HEK293 (cell line): ENCODE data around the gene FARSA.

Experiments used
- KLF10 ChIP-seq: fragments of 450-650 bp; IDR thresholded peaks from 2 replicates; pipeline ENCODE4 v1.5.1; 2018; ENCODE audit warnings: missing biosample characterization, mild to moderate bottlenecking, missing genetic modification characterization
- REST ChIP-seq: fragments of 450-650 bp; formaldehyde crosslinking; IDR thresholded peaks from 2 replicates; pipeline ENCODE4 v1.5.1; 2016; ENCODE audit warnings: missing biosample characterization, missing genetic modification characterization
- TCF7L2 ChIP-seq: IDR thresholded peaks from 2 replicates; pipeline ENCODE4 v1.6.1; 2011; ENCODE audit warnings: low read depth, mild to moderate bottlenecking, inconsistent platforms, low read length, moderate library complexity, borderline replicate concordance
- YY1 ChIP-seq: fragments of 450-650 bp; formaldehyde crosslinking; IDR thresholded peaks from 2 replicates; pipeline ENCODE4 v1.5.1; 2018; ENCODE audit warnings: missing biosample characterization, missing genetic modification characterization
- ZBTB1 ChIP-seq: fragments of 450-650 bp; formaldehyde crosslinking; IDR thresholded peaks from 2 replicates; pipeline ENCODE4 v1.5.1; 2016; ENCODE audit warnings: missing biosample characterization, missing genetic modification characterization
- ZBTB7A ChIP-seq: fragments of 450-650 bp; formaldehyde crosslinking; IDR thresholded peaks from 2 replicates; pipeline ENCODE4 v1.5.1; 2016; ENCODE audit warnings: low read depth, missing biosample characterization, missing genetic modification characterization
- ZNF112 ChIP-seq: fragments of 450-650 bp; formaldehyde crosslinking; IDR thresholded peaks from 2 replicates; pipeline ENCODE4 v1.5.0; 2017; ENCODE audit warnings: missing biosample characterization, missing genetic modification characterization
- ZNF510 ChIP-seq: fragments of 450-650 bp; formaldehyde crosslinking; IDR thresholded peaks from 2 replicates; pipeline ENCODE4 v1.5.1; 2018; ENCODE audit warnings: mild to moderate bottlenecking, missing genetic modification characterization, missing biosample characterization; ENCODE audit not compliant: insufficient replicate concordance
- TF ChIP-seq, protein P1 (sequence below): fragments of 450-650 bp; formaldehyde crosslinking; IDR thresholded peaks from 2 replicates; pipeline ENCODE4 v1.5.1; 2016; ENCODE audit warnings: missing biosample characterization, missing genetic modification characterization
- TF ChIP-seq, protein P2 (sequence below): fragments of 450-650 bp; formaldehyde crosslinking; optimal IDR thresholded peaks from 2 replicates; pipeline ENCODE3; 2016; ENCODE audit warnings: missing biosample characterization, mild to moderate bottlenecking, missing genetic modification characterization

GRCh38 chr19:12983091-12983490 lies 49.6 kb upstream of the FARSA start:
- TF ChIP-seq, protein P1, sequence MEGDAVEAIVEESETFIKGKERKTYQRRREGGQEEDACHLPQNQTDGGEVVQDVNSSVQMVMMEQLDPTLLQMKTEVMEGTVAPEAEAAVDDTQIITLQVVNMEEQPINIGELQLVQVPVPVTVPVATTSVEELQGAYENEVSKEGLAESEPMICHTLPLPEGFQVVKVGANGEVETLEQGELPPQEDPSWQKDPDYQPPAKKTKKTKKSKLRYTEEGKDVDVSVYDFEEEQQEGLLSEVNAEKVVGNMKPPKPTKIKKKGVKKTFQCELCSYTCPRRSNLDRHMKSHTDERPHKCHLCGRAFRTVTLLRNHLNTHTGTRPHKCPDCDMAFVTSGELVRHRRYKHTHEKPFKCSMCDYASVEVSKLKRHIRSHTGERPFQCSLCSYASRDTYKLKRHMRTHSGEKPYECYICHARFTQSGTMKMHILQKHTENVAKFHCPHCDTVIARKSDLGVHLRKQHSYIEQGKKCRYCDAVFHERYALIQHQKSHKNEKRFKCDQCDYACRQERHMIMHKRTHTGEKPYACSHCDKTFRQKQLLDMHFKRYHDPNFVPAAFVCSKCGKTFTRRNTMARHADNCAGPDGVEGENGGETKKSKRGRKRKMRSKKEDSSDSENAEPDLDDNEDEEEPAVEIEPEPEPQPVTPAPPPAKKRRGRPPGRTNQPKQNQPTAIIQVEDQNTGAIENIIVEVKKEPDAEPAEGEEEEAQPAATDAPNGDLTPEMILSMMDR, result no peak
- TF ChIP-seq ZBTB7A (tag by site-specific recombination) (no peak), ZNF112 (tag by site-specific recombination) (no peak), ZNF510 (no peak), TCF7L2 (no peak), ZBTB1 (no peak), KLF10 (no peak), REST (tag by site-specific recombination) (no peak), YY1 (no peak)
- TF ChIP-seq, protein P2, sequence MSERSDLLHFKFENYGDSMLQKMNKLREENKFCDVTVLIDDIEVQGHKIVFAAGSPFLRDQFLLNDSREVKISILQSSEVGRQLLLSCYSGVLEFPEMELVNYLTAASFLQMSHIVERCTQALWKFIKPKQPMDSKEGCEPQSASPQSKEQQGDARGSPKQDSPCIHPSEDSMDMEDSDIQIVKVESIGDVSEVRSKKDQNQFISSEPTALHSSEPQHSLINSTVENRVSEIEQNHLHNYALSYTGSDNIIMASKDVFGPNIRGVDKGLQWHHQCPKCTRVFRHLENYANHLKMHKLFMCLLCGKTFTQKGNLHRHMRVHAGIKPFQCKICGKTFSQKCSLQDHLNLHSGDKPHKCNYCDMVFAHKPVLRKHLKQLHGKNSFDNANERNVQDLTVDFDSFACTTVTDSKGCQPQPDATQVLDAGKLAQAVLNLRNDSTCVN (tag by site-specific recombination), result no peak
